HL-60/S4 (cell line): ENCODE results near the gene TAAR1.
"Not testable (repeated sequence)": the region's sequence is repeated elsewhere in the genome, so short reads cannot be mapped to it uniquely, and the experiment has no call there.

ENCODE experiments used
- in situ Hi-C: fragments of 300-500 bp; cut with MboI; formaldehyde crosslinking; loops from 2 replicates; pipeline ENCODE4 v1.14.3; 2022; ENCODE audit warnings: low sequenced_read_pairs

The TAAR1 gene

DNA sequence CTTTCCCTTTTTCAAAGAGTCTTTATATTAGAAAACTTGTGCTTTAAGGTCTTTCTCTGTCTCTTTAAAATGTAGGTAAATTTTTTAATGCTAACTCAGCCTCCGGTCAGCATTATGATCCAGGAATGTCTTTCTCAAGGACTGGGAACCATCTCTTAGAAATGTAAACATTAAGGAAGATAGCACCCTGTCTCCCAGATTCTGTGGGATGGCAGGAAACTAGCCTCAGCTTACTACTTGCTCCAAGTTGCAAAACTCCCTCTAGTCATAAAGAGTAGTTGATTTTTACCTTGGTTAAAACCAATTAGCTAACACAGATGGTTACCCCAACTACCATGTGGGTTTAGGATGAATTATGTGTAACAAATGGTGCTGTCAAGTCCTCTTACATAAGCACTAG lies 4.7 kb upstream of the TAAR1 start:
- in situ Hi-C loops: no loop called here

DNA sequence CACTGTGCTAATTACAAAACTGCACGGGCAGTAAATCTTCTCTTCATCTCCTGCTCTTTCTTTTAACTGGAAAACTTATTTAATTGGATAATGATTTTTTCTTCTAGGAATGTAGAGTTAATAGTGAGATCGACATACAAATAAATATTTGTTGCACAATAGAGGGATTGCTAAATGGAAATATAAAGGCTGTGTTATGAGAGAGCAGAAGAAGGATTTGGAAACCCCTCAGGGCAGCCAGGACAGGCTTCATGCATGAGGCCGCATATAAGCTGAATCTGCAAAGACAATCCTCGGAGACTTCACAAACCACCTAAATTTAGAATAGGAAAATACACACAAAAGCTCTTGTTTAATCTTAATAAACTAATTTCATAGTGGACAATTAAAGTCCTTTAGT lies 2.9 kb upstream of the TAAR1 start:
- in situ Hi-C loops: no loop called here

DNA sequence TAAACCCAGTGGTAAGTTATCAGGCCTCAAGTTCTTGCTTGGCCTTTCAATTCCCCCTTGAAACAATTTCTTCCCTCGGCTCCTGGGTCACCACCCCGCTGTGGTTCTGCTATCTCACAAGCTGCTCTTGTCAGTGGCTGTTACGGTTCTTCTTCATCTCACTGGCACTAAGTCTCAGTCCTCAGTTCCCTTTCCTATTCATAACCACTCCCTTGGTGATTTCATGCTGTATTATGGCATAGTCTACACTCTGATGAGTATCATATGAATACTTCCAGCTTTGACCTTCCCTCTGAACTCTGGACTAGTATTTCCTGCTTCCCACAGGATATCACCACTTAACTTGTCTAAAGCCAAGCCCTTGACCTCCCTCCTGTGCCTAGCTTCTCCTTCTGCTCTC lies 7.9 kb downstream of the TAAR1 start:
- in situ Hi-C loops: no loop called here

DNA sequence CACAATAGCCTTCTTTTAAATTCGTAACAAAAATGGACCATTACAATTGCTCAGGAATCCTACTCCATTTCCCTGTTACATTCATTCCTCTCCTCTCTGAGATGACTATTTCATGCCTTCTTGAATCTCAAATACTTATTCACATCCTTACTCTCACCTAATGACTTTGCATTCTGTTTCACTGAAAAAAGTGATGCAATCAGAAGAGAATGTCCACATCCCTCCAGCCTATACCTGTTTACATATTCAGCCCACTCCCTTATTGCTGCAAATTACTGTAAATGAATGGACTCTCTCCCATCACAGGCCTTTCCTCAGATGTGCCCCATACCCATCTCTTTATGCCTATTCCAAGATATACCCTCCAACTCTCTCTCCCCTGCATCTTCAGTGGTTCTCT lies 8.6 kb downstream of the TAAR1 start:
- in situ Hi-C loops: no loop called here

DNA sequence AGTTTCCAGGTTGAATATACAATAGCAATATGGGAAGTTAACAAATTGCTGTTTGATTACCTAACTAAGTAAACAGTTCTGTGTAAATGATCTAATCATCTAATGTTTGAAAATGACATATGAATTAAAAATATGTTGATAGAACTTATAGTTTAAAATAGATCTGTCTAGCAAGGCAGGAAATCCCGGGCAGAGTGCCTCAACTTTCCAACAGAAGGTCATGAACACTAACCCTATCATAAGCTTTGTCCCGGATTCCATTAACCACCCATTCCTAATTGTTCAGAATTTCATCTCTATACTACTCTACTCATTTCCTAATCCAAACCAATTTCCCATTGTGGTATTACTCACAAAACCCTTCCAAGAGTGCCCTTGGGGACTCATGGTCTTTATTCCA lies 10.2 kb downstream of the TAAR1 start:
- in situ Hi-C loops: no loop called here

DNA sequence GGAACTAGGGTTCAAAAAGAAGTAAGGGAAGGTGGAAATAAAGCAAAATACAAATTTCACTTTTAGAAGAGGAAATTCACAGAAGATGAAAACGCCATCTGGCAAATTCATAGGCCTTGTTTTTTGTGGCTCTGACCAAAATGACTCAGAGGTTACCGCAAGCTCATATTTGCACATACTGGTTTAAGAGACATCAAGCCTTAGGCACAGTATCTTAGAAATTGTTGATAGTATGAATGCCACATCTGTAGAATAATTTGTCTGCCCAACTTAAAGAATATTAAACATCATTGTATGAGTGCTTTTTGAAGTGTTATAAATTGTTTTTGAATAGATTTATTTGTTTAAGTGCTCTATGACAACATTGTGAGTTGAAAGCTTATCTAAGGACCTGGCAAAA lies 10.6 kb downstream of the TAAR1 start:
- in situ Hi-C loops: no loop called here

DNA sequence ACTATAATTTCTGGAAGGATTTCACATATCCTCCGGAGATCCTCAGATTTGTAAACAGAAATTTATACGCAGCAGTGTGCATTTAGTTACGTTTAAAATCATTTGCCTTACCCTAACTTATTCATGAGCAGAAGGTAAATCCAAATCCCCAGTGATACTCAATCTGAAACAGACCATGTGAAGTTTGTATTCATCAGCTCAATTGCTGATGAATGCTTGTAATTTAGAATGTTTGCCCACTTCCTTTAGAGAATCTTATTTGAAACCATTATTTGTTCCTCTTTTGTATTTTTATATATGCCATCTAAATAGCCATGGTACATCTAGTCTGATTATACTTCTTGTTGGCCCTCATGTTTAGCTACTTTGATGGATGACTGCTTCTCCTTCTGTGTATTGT lies 15.4 kb downstream of the TAAR1 start:
- in situ Hi-C loops: no loop called here

DNA sequence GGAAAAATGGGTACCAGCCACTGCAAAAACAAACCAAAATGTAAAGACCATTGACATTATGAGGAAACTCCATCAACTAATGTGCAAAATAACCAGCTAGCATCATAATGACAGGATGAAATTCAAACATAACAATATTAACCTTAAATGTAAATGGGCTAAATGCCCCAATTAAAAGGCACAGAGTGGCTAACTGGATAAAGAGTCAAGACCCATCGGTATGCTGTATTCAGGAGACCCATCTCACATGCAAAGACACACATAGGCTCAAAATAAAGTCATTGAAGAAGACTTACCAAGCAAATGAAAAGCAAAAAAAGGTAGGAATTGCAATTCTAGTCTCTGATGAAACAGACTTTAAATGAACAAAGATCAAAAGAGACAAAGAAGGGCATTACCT lies 21.8 kb downstream of the TAAR1 start:
- in situ Hi-C loops: not testable (repeated sequence)

DNA sequence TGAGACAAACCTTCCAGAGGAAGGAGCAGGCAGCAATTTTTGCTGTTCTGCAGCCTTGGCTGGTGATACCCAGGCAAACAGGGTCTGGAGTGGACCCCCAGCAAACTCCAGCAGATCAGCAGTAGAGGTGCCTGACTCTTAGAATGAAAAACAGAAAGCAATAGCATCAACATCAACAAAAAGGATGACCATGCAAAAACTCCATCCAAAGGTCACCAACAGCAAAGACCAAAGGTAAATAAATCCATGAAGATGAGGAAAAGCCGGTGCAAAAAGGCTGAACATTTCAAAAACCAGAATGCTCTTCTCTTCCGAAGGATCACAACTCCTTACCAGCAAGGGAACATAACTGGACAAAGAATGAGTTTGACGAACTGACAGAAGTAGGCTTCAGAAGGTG lies 23.1 kb downstream of the TAAR1 start:
- in situ Hi-C loops: not testable (repeated sequence)

DNA sequence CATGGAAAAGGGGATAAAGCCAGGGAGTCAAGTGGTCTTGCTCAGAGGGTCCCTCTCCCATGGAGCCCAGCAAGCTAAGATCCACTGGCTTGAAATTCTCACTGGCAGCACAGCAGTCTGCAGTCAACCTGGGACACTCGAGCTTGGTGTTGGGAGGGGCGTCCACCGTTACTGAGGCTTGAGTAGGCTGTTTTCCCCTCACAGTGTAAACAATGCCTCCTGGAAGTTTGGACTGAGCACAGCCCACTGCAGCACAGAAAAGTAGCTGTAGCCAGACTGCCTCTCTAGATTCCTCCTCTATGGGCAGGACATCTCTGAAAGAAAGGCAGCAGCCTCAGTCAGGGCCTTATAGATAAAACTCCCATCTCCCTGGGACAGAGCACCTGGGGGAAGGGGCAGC lies 23.7 kb downstream of the TAAR1 start:
- in situ Hi-C loops: not testable (repeated sequence)

DNA sequence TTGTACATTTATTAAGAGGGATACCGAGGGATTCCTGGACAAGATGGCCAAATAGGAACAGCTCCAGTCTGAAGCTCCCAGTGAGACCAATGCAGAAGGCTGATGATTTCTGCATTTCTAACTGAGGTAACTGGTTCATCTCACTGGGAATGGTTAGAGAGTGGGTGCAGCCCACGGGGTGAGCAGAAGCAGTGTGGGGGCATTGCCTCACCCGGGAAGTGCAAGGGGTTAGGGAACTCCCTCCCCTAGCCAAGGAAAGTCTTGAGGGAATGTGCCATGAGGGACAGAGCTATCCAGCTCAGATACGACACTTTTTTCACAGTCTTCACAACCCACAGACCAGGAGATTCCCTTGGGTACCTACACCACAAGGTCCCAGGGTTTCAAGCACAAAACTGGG lies 24.2 kb downstream of the TAAR1 start:
- in situ Hi-C loops: no loop called here

DNA sequence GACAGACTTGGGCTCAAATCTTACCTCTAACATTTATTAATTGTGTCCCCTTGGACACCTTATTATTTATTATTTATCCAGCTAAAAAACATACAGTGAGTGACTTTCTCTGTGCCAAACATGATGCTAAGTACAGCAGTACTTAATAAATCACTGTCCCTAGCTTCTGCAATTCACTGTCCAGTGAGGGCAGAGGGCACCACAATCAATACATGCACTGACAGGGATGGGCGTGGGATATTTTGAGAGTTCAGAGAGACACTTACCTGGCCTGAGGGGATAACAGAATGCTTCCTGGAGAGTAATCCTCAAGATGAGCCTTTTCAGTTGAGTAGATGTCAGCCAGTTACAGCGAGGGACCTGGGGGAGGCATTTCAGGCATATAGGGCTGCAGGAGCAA lies 25.6 kb downstream of the TAAR1 start:
- in situ Hi-C loops: no loop called here

DNA sequence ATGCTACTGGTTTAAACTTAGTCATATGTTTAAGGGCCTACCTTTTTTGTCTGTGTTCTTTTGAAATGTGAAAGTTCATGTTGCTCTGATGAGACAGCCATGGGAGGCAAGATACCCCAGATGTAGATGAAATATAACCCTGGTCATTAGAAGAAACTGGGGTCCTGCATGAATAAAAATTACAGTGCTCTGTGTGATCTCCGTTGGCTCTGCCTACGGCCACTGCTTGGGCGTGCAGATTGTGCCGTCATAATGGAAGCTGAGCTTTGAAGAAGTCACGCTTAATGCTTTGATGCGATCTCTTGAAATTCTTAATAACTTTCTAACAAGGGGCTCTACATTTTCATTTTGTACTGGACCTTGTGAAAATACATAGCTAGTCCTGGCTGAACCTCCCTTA lies 34.8 kb downstream of the TAAR1 start, which contains the start of gene TAAR2:
TSS of gene TAAR2 (minus strand) at position 101 of the 400 bp plus-strand sequence. CDS start at position 101, 0 bp downstream.
- in situ Hi-C loops: no loop called here

DNA sequence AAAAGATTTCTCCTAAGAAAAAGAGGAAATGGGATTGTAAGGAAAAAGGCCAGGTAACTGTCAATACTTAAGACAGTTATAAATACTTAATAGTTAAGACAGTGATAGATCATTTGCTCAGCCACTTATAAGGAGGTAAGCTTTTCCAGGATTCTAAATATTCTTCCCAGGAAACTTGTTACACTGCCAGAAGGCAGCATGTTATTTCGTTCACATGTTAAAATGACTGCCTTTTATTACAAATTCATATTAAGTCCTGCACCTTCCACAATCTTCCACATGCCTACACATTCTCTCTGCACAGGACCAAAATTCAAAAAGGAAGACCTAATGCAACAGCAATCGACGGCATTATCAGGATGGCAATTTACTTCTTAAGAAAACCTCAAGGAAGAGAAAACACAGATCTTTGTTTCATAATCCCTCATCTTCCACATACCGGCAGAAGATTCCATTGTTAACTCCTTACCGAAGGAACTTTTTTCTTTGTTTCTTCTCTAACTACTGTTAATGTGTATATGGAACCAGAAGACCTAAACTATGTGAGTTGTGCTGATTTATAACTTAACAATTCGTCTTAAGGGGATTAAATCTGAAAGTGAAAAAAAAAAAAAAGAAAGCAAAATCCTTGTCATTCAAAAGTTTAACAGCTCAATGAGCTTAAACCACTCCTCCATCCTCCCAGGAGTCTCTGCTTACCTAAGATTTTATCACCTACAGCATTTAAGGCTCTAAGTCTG lies 35.7 kb downstream of the TAAR1 start:
- in situ Hi-C loops: no loop called here

DNA sequence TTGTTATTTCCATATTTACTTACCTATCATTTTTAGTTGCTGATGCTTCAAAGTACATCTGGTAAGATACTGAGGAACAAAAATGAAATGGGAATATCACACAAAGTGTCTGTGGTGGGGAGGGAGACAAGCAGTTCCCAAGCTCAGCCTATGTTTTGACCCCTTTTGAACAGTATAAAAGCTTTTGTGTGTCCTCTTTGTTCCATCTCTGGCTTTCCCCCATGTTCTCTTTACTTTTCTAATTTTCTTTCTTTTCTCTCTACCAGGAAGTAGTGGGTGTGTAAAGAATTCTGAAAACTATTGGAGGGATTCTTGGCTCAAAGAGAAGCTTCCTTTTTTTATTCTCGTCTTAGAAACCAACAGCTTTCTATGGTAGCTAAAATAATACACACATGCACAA lies 42.3 kb downstream of the TAAR1 start:
- in situ Hi-C loops: no loop called here

DNA sequence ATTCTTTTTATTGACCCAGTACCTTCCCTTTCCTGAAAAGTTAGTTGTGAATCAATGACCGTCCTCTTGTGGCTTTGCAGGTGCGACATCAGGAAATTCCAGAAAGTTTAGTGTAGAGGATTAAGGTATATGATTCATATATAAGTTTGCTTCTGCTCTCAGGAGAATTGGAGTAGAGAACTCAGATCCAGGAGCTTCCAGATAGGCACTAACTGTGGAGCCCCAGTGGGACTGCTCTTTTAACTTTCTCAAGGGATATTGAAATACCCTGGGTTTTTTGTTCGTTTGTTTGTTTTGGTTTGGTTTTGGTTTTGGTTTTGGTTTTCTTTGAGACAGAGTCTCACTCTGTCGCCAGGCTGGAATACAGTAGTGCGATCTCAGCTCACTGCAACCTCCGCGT lies 44.4 kb downstream of the TAAR1 start:
- in situ Hi-C loops: no loop called here

DNA sequence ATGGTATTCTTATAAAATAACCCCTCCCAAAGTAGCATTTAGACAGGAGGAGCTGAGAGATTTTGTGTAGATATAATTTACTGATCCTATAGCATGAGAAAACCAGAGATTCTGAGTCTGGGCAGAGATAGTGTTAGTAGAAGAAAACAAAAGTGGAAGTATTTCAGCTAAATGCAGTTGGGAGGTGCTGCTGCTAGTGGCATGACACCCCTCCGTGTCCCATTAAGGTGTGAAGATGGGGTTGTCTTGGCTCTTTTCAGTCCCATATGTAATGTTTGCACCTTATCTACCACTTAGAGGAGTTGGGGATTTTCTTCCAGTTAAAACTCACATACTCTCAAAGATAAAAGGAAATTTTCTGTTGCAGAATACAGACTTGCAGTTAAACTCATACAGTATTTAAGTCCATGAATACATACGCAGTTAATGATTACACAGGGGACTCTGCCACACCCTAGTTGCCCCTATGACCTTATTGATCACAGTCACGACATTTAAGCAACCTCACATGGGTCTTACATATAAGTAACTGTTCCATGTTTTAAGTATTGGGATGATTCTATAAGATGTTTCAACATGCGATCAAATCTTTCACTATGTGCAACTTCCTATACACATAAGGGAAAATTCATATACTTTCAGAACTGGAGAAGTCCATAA lies 46.4 kb downstream of the TAAR1 start:
- in situ Hi-C loops: no loop called here

DNA sequence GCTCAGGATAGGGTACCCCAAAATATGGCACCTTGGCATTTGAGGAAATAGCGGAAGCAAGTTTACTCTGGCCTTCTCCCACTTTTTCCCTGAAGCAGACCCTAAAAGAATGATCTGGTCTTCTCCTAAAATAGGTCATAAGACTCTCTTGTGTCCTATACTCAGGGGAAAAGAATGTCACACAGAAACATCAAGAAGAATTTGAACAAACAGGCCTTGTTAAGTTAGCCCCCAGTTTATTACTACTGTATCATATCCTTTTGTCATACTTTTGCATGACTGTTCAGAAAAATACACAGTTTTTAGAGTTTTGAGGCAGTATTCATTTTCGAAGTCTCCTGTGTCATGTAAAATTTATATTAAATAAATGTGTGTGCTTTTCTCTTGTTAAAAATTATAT lies 47.4 kb downstream of the TAAR1 start:
- in situ Hi-C loops: no loop called here

DNA sequence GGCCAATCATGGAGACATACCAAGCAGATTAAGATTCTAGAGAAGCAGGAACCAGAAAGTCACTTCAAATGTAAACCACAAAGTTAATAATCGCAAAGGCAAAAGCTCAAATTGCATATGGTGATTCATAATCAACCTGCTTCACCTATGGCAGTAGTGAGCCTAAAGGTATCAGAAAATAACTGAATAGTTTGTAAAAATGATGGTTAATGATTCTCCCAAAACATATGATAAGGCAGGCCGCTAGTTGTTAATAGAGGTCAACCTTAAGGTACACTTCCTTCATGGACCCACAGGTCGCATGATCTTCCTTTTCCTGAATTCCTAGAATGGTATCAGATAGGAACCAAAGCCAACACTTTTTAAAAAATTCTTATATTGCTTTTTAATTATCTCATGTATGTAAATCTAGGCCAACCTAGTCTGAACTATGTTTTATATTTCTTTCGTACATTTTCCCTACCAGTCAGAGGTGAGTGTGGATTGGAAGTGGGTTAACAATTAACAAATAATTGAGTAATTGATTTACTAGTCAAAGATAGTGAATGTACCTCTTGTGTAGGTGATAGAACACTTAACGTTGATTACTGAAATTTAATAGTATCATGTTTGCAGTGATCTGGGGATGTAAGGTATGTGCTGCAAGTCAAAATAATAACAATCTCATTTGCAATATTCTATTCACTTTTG lies 51.3 kb downstream of the TAAR1 start:
- in situ Hi-C loops: no loop called here

DNA sequence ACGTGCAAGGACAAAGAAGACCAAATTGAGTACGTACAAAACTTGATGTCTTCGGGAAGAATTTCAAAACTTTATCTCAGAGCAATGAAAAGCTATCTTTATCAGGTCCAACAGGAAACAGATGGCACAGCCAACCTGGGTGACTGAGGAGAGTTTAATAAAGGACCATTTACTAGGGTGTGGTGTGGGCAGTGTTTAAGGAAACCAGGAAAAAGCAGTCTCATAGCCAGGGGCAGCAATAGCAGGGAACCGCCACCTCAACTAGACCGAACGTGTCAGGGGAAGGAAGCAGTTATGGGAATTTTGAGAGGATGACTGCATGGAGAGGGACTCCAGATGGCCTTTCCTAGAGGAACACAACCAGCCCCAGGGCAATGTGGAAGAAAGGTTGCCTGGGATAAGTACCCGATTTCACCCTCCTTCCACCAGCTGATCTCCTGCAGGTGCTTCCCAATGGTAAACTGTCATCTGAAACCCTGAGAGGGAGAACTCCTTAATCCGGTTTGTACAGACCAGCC lies 54.3 kb downstream of the TAAR1 start:
- in situ Hi-C loops: no loop called here

DNA sequence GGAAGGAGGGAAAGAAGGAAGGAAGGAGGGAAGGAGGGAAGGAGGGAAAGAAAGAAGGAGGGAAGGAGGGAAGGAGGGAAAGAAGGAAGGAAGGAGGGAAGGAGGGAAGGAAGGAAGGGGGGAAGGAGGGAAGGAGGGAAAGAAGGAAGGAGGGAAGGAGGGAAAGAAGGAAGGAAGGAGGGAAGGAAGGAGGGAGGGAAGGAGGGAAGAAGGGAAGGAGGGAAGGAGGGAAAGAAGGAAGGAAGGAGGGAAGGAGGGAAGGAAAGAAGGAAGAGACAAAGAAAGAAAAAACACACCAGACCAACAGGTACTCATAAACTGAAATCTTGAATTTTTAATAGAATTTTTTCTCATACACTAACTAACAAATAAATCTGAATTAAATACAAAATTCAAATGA lies 58.1 kb downstream of the TAAR1 start:
- in situ Hi-C loops: not testable (repeated sequence)

DNA sequence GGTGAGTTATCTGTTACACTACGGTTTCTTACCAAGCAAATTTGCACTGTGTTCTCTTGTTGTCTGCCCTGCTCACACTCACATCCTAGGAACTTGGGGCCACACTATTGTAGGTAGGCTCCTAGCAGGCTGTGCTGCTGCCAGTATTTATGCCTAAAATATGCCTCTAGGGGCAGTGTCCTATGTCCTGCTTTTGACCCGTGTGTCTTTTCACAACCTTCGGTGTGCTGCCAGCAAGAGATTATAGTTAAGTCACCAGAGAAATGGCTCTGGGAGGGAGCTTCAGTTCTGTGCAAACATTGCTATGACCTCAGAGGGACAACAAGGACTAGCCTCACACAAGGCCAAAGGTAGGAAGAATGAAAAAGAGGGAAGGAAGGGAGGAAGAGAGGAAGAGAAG lies 60.5 kb downstream of the TAAR1 start:
- in situ Hi-C loops: no loop called here
